Skeletal muscle satellite cell (primary cell): Measurements from ENCODE around the gene PCLO.
"Not testable (repeated sequence)": the region's sequence is repeated elsewhere in the genome, so short reads cannot be mapped to it uniquely, and the experiment has no call there.

Source experiments
- H3K27me3 ChIP-seq: 2 replicates; pipeline ENCODE4 v1.7.0; 2013; ENCODE audit warnings: low read length; ENCODE audit not compliant: control insufficient read depth, insufficient read depth
- H3K36me3 ChIP-seq: 2 replicates; pipeline ENCODE4 v1.7.0; 2013; ENCODE audit warnings: mild to moderate bottlenecking, control low read depth, low read length; ENCODE audit not compliant: insufficient read depth
- H3K4me1 ChIP-seq: 2 replicates; pipeline ENCODE4 v1.7.0; 2013; ENCODE audit warnings: low read length; ENCODE audit not compliant: control insufficient read depth, insufficient read depth
- H3K4me2 ChIP-seq: 2 replicates; pipeline ENCODE4 v1.7.0; 2013; ENCODE audit warnings: mild to moderate bottlenecking, low read length
- H3K4me3 ChIP-seq: 2 replicates; pipeline ENCODE4 v1.7.0; 2013; ENCODE audit warnings: low read length
- H3K9ac ChIP-seq: 2 replicates; pipeline ENCODE4 v1.7.0; 2013; ENCODE audit warnings: mild to moderate bottlenecking, low read depth, low read length, moderate library complexity
- H3K9me3 ChIP-seq: replicated peaks from 2 replicates; pipeline ENCODE4 v1.7.0; 2013; ENCODE audit warnings: mild to moderate bottlenecking, control low read depth, low read length

PCLO gene

DNA sequence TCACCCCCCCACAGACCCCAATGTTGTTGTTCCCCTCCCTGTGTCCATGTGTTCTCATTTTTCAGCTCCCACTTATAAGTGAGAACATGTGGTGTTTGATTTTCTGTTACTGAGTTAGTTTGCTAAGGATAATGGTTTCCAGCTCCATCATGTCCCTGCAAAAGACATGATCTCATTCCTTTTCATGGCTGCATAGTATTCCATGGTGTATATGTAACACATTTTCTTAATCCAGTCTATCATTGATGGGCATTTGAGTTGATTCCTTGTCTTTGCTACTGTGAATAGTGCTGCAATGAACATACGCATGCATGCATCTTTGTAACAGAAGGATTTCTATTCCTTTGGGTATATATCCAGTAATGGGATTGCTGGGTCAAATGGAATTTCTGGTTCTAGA lies 82.8 kb downstream of the PCLO start:
- H3K4me1 ChIP-seq, H3K4me3 ChIP-seq, H3K36me3 ChIP-seq, H3K9me3 ChIP-seq, H3K27me3 ChIP-seq, H3K4me2 ChIP-seq, H3K9ac ChIP-seq: not testable (repeated sequence)

DNA sequence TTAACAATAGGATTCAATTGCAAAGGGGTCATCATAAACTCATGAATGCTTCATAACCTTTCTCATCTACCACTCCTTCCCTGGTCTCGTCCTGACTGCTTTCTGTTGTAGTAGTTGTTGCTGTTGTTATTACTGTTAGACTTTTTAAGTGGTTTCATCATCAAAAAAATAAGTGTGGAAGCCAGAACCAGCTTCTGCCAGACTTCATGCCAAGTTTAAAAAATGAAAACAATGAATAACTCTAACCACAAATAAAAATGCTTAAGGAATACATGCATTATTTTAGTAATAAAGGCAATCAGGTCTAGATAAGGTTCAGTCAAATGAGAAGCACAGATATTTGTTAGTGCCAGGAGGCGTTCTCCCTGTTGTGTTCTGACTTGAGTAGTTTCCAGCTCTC lies 85.4 kb downstream of the PCLO start:
- H3K36me3 ChIP-seq: no peaks in the 10 kb centered on the region
- no peaks in the 10 kb centered on the region for H3K4me1 ChIP-seq
- H3K4me3 ChIP-seq: no peak overlapping the region

DNA sequence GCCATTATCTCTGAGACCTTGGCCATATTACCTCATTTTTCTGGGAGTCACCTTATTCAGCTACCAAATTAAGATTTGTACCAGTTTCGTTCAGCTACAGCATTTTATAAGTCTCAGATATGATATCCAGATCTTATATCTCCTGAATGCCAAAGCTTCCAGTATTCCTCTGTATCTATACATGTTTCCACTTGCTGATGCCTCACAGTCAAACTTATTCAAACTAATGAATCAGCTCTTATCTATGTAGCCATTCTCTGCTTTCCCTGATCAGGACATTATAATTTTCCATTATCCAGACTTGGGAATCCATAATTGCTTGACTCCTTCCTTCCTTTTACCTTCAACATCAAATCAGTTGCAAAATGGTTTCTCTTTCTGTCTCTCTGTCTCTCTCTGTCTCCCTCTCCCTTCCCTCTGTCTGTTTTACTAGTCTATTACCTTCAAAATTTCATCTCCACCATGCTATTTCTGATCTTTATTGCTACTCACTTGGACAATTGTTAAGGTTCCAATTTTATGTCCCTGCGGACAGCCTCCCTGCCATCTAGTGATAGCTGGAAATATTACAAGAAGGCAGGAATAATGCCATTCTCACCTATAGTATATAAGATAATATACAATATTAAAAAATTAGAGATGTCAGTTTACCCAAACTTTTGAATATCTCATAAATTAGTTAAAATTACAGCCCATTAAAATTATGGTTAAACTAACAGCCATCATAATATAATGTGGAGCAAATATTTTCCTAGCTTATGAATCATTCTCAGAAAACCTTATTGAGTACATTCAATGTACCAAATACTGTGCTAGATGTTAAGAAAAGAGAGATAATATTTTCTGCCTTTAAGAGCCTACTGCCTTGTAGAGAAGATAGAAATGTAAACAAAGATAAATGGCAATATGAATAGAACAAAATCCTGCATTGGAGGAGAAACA lies 89.8 kb downstream of the PCLO start:
- Histone ChIP-seq H3K9me3 (no peaks in the 10 kb centered on the region), H3K9ac (no peak overlapping the region), H3K4me3 (no peak overlapping the region), H3K27me3 (no peaks in the 10 kb centered on the region), H3K4me2 (no peak overlapping the region), H3K4me1 (no peaks in the 10 kb centered on the region), H3K36me3 (no peaks in the 10 kb centered on the region)

More for the DNA sequence above, 85.4 kb downstream of the PCLO start:
- Histone ChIP-seq H3K9me3 (no peaks in the 10 kb centered on the region), H3K27me3 (no peaks in the 10 kb centered on the region), H3K4me2 (no peak overlapping the region), H3K9ac (no peak overlapping the region)

DNA sequence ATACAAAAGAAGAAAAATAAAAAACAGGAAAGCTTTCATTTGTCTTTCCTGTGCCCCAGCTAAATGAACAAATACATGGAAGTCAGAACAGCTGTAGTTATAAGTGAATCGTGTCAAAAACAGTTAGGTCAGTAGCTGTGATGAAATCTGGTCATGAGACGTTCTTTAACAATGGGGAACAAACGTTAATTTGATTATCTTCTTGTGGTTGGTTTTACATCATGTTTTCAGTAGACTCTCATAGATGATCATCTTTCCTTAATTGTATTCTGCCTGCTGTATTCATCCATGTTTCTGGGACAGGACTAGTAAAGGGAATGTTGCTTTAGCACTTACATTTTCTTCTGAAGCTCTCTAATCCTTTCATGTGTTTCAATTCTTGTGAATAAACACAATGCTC lies 97.0 kb downstream of the PCLO start:
- H3K4me3 ChIP-seq: no peak overlapping the region
- H3K9me3 ChIP-seq: no peaks in the 10 kb centered on the region
- no peak overlapping the region for H3K4me2 ChIP-seq
- no peak overlapping the region for H3K9ac ChIP-seq
- H3K4me1 ChIP-seq: no peaks in the 10 kb centered on the region
- H3K36me3 ChIP-seq: no peaks in the 10 kb centered on the region
- H3K27me3 ChIP-seq: no peaks in the 10 kb centered on the region

DNA sequence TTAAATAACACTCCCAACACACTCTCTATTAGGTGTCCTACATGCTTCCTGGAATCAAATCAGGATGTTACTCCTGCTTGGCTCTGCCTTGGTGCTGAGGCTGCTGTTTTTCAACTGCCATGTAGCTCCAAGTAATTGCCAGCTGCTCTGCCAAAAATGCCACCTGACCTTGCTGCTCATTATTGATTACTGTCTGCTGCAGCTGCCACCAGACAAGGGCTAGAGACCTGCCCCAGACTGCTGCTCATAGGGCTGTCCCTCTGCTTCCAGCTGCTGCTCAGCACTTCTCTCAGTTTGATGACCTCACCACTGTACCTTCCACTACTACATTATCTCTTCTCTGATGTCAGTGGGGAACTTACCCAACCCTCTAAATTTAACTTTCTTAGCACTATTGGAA lies 102.5 kb downstream of the PCLO start:
- Histone ChIP-seq H3K4me2 (no peak overlapping the region), H3K4me3 (no peak overlapping the region), H3K9me3 (no peaks in the 10 kb centered on the region), H3K36me3 (no peaks in the 10 kb centered on the region), H3K27me3 (no peaks in the 10 kb centered on the region), H3K9ac (no peak overlapping the region), H3K4me1 (no peaks in the 10 kb centered on the region)

DNA sequence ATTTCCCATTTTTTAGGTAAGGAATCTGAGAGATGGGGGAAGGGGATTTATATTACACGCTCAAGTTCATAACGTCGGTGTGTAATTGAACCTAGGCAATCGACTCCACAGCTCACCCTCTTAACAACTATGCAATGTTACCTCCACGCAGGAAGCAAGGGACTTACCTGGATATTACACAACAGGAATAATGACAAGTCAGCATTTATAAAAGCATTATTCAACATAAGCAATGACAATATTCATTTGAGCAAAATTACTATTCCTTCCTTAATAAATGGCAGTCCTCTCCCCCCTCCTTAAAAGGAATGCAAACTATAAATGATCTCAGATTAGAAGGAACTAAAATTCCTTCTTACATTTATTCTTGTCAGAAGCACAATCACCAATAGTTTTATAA lies 104.0 kb downstream of the PCLO start:
- H3K36me3 ChIP-seq: no peaks in the 10 kb centered on the region
- H3K9ac ChIP-seq: no peak overlapping the region
- no peaks in the 10 kb centered on the region for H3K27me3 ChIP-seq
- no peak overlapping the region for H3K4me2 ChIP-seq
- no peaks in the 10 kb centered on the region for H3K4me1 ChIP-seq
- no peaks in the 10 kb centered on the region for H3K9me3 ChIP-seq
- no peak overlapping the region for H3K4me3 ChIP-seq

DNA sequence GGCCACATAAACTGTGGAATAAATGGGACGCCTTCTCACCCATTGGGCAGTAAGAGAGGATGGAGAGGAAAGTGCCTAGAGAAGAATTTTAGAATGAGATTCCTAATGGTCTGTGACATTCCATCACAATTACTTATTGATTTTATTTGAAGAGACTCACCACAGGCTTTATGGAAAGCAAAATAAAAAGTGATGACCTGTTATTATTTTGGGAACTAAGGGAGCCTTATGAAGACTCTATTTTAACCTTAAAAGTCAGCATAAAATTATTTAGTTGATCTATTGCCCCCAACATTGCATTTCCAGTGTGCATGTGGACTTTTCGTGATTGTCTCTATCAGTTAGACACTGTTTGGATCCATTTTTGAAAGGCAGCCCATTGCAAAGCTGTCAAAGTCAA lies 107.5 kb downstream of the PCLO start:
- no peaks in the 10 kb centered on the region for H3K36me3 ChIP-seq
- H3K9ac ChIP-seq: no peak overlapping the region
- H3K4me3 ChIP-seq: no peak overlapping the region
- no peaks in the 10 kb centered on the region for H3K4me1 ChIP-seq
- H3K9me3 ChIP-seq: no peaks in the 10 kb centered on the region
- no peak overlapping the region for H3K4me2 ChIP-seq
- H3K27me3 ChIP-seq: no peaks in the 10 kb centered on the region

DNA sequence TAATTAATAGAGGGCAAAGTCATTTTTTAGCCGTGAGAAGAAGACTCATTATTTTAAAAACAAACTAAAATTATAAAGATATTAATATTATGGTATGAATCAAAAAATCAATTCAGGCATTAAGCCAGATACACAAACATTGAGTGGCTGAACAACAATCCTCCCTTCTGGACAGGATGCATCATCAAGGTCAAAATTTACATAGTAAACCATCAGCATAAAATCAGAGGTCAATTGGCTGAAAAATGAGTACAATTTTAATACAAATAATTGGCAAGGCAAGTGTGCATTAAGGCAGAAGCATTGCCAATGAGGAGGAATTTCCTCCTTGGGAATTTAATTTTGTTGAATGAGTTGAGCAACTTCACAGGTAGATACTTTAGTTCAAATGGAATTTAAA lies 108.2 kb downstream of the PCLO start:
- Histone ChIP-seq H3K4me3 (no peak overlapping the region), H3K9me3 (no peaks in the 10 kb centered on the region), H3K4me1 (no peaks in the 10 kb centered on the region), H3K27me3 (no peaks in the 10 kb centered on the region), H3K36me3 (no peaks in the 10 kb centered on the region), H3K4me2 (no peak overlapping the region), H3K9ac (no peak overlapping the region)

DNA sequence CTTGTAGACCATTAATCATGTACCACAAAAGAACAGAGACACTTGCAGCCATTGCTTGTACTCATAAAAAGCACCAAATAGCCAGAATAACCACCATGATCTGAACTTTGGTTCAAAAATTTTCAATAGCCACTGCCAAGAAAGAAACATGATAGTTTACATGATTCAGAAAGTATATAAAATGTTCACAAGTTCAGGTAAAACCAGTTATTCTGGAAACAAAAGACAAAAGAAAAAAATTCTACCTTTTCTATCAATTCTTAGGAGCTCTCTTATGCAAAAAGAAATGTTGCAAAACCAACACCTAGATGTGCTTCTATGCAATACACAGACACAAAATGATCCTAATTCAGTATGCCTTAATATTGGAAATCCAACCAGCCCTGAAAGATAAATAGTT lies 108.7 kb downstream of the PCLO start:
- H3K4me3 ChIP-seq: no peak overlapping the region
- H3K9ac ChIP-seq: no peak overlapping the region
- H3K4me2 ChIP-seq: no peak overlapping the region
- H3K4me1 ChIP-seq: no peaks in the 10 kb centered on the region
- H3K27me3 ChIP-seq: no peaks in the 10 kb centered on the region
- H3K9me3 ChIP-seq: no peaks in the 10 kb centered on the region
- no peaks in the 10 kb centered on the region for H3K36me3 ChIP-seq

DNA sequence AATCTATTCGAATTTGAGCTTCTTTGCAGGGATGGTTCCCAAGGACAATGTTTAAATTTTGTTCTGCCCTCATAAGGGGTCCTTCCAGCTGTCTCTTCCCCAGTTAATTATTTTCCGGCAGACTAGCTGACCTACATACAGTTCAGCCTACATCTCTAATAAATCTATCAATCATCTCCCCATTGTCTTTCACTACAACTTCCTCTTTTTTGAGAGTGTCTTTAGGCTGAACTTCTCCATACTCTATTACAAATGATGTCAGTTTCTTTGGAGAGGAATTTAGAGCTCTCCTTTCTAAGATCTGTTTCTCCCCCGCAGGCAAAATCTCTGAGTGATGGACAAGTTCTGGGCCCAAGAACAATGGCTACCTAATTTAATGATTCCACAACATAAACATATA lies 122.2 kb downstream of the PCLO start:
- H3K4me2 ChIP-seq: no peak overlapping the region
- no peak overlapping the region for H3K4me3 ChIP-seq
- no peaks in the 10 kb centered on the region for H3K27me3 ChIP-seq
- H3K36me3 ChIP-seq: no peaks in the 10 kb centered on the region
- no peak overlapping the region for H3K9ac ChIP-seq
- no peaks in the 10 kb centered on the region for H3K9me3 ChIP-seq
- H3K4me1 ChIP-seq: no peaks in the 10 kb centered on the region

DNA sequence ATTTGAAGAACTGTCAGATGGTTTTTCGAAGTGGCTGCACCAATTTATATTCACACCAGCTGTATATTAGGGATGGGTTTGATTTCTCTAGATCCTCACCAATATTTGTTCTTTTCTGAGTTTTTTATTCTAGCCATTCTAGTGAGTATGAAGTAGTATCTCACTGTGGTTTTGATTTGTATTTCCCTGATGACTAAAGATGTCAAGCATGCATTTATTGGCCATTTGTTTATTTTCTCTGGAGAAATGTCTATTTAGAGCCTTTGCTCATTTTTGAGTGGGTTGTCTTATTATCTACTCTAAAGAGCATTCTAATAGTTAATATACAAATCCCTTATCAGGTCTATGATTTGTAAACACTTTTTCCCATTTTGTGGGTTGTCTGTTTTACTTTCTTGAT lies 123.9 kb downstream of the PCLO start:
- H3K4me2 ChIP-seq: no peak overlapping the region
- H3K4me1 ChIP-seq: no peaks in the 10 kb centered on the region
- H3K9me3 ChIP-seq: no peaks in the 10 kb centered on the region
- no peaks in the 10 kb centered on the region for H3K27me3 ChIP-seq
- no peak overlapping the region for H3K9ac ChIP-seq
- no peaks in the 10 kb centered on the region for H3K36me3 ChIP-seq
- H3K4me3 ChIP-seq: no peak overlapping the region

DNA sequence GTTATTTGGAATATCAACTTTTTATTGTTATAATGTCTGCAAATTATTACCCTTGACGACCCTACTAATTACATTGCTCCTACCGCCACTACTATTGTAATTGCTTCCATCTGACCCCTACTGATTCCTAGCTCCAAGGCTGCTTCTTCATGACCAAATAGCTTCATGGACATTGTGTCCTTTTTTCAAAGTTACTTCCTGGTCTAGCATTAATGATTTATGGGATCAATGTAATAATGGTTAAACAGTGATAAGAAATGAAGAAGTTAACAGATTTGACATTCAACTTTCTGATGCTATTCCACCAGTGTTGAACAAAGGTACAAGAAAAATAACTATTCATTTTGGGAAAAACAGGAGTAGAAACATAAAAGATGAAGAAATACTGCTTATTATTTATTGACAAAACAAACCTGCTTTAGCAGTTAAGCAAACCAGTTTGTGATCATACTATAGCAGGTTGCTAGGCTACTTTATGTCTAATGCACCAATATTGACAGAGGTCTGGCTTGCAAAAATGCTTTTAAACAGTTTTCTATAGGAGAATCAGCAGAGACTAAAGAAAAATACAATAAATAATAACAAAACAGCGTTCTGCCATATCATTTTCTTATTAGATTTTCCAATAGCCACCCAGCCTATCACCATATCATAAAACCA lies 125.8 kb downstream of the PCLO start:
- no peak overlapping the region for H3K4me2 ChIP-seq
- H3K27me3 ChIP-seq: no peaks in the 10 kb centered on the region
- H3K4me1 ChIP-seq: no peaks in the 10 kb centered on the region
- H3K36me3 ChIP-seq: no peaks in the 10 kb centered on the region
- no peak overlapping the region for H3K4me3 ChIP-seq
- H3K9ac ChIP-seq: no peak overlapping the region
- H3K9me3 ChIP-seq: no peaks in the 10 kb centered on the region
